PC-3 (cell line): ENCODE measurements around the gene KIR2DL3.

ENCODE experiments used
- CTCF ChIP-seq: fragments of 300-600 bp; sonication (generic); conservative IDR thresholded peaks from 2 replicates; pipeline ENCODE4 v1.5.1; 2017; ENCODE audit warnings: antibody characterized with exemption, low read depth, mild to moderate bottlenecking, low read length
- EZH2 ChIP-seq: fragments of 300-600 bp; sonication (generic); IDR thresholded peaks from one replicate; pipeline ENCODE4 v1.6.1; 2017; ENCODE audit warnings: antibody characterized with exemption, mild to moderate bottlenecking, low read length; ENCODE audit not compliant: unreplicated experiment

- no peak for TF ChIP-seq EZH2
- TF ChIP-seq CTCF = no peak
These were observed 54.5 kb downstream of the KIR2DL3 start for GRCh38 chr19:54792814-54793213.
